Activated naive CD4-positive, alpha-beta T cell treated with anti-CD3 and anti-CD28 coated beads for 36 hours (primary cell): ENCODE data around the gene CHKA. TPM values are rescaled to one million over a fixed set of nuclear protein-coding genes. Genes with fewer than 3 reads are reported as not detected.
"Not testable (repeated sequence)": the region's sequence is repeated elsewhere in the genome, so short reads cannot be mapped to it uniquely, and the experiment has no call there.

Source experiments
- CTCF ChIA-PET: fragments of 350-600 bp; sonication (Branson Sonifier 250); formaldehyde crosslinking; loops from one replicate; lab custom pipeline; 2021; ENCODE audit warnings: antibody characterized with exemption; lab: Charles Lee
- DNase-seq: peaks from one replicate; pipeline ENCODE4 v3.0.0-alpha.2; 2020
- H3K27ac Mint-ChIP-seq: one replicate; pipeline ENCODE4 v1.8.0; 2021; ENCODE audit warnings: mild to moderate bottlenecking, mixed read lengths
- H3K27me3 Mint-ChIP-seq: one replicate; pipeline ENCODE4 v1.8.0; 2021; ENCODE audit warnings: low read depth, mixed read lengths
- H3K36me3 Mint-ChIP-seq: one replicate; pipeline ENCODE4 v1.8.0; 2021; ENCODE audit warnings: low read depth, mixed read lengths
- H3K4me1 Mint-ChIP-seq: one replicate; pipeline ENCODE4 v1.8.0; 2021; ENCODE audit warnings: low read depth, mixed read lengths
- H3K4me3 Mint-ChIP-seq: one replicate; pipeline ENCODE4 v1.8.0; 2021; ENCODE audit warnings: mild to moderate bottlenecking, moderate library complexity, mixed read lengths
- H3K9me3 Mint-ChIP-seq: one replicate; pipeline ENCODE4 v1.8.0; 2021; ENCODE audit warnings: mixed read lengths
- intact Hi-C: fragments of 100-400 bp; cut with micrococcal nuclease; formaldehyde crosslinking; loops from one replicate; pipeline ENCODE4 v1.15.1; 2023
- total RNA-seq, 2 experiments: library from RNA; stranded (reverse); gene quantifications; one replicate each; pipeline ENCODE4 v1.2.3, GENCODE V29; 2021

CHKA gene
- total RNA-seq, 2 experiments from 2014 or later: 6.8 to 7.1 TPM

DNA sequence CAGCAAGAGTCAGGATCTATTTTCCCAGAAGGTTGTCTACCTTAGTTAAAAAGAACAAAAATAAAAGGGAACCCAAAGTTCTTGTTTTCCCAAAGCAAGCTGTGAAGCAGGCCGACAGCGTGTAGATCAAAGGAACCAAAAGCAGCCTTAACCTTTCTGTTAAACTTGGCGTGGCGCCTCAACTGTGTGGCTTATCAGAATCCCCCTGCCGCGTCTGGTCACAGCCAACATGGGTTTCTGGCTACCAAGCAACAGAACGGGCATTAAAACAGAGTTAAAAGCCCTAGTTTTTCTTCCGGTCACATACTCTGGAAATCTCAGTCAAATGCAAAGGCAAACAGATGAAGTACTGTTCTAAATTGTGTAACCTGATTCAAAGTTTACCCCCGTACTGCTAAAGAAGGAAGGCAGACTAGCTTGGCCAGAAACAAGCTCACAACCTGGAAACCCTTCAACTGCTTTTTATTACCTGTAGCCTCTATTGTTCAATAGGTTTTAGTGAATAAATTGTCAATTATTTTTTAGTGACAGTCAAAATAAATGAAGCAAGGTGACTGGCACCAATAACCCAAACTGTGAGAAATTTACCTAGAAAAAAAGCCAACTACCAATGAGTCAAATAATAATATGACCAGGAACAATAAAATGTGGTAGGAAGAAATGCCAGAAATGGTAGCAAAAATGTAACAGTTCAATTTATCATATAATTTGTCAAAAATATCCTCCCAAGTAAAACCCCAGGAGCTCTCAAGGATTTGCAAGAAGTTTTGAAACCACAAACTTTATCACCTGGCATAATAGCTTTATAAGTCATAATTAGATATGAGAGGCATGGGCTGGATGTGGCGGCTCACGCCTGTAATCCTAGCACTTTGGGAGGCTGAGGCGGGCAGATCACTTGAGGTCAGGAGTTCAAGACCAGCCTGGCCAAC, 21.4 kb downstream of the CHKA start:
- Mint-ChIP-seq H3K4me3 (peak overlapping the region; percentile 52), H3K9me3 (no peaks in the 10 kb centered on the region), H3K4me1 (peaks cover 17% of the 10 kb centered on the region), H3K36me3 (peaks cover 2% of the 10 kb centered on the region), H3K27ac (no peak overlapping the region), H3K27me3 (no peaks in the 10 kb centered on the region)
- CTCF ChIA-PET: interaction anchor here (0.7 kb wide), 1 partner anchor 58 kb away, joined by 3 read pairs; no protein-coding TSS in a partner anchor
- intact Hi-C loops: loop anchor here (1.0 kb wide), 1 partner anchor 43 kb away; no protein-coding TSS in a partner anchor
- peak; percentile 74 for DNase-seq

DNA sequence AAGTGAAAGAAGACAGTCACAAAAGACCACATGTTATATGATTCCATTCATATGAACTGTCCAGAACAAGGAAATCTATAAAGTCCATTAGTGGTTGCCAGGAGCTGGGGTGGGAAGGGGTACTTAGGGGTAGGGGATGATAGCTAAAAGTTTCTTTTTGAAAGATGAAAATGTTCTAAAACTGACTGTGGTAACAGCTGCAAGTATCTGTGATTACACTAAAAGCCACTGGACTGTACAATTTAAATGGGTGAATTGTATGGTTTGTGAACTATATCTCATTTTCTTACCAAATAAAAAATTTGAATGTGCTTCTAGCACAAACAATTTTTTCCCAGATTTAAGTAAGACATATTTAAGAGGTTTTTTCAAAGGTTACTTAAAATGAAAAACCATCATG, 22.1 kb downstream of the CHKA start:
- H3K36me3 Mint-ChIP-seq: peaks cover 3% of the 10 kb centered on the region
- no peaks in the 10 kb centered on the region for H3K9me3 Mint-ChIP-seq
- CTCF ChIA-PET: no interaction called here
- no peak overlapping the region for H3K4me3 Mint-ChIP-seq
- H3K27me3 Mint-ChIP-seq: no peaks in the 10 kb centered on the region
- no peak for DNase-seq
- intact Hi-C loops: no loop called here
- H3K4me1 Mint-ChIP-seq: peaks cover 17% of the 10 kb centered on the region
- no peak overlapping the region for H3K27ac Mint-ChIP-seq

DNA sequence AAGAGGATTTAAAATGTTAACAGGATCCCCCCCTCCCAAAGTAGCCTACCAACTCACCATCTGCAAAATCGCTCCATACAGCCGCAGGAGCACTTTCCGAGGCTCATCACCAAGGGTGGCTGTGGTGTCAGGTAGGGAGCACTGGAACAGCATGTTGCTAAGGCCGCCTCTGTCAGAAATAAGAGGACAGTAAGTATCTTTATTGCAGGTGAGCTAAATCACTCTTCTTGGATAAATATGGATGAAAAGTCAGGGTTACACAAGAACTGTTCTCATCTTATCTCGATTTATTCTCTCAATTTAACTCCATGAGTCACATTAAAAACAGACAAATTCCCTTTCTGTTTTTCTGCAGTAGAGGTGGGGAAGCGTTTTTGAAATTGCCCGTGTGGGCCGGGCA, 24.2 kb downstream of the CHKA start:
- H3K4me1 Mint-ChIP-seq: peaks cover 17% of the 10 kb centered on the region
- no peak overlapping the region for H3K27ac Mint-ChIP-seq
- peaks cover 1% of the 10 kb centered on the region for H3K36me3 Mint-ChIP-seq
- H3K27me3 Mint-ChIP-seq: no peaks in the 10 kb centered on the region
- no peak overlapping the region for H3K4me3 Mint-ChIP-seq
- no peak for DNase-seq
- no peaks in the 10 kb centered on the region for H3K9me3 Mint-ChIP-seq
- CTCF ChIA-PET: no interaction called here
- intact Hi-C loops: no loop called here

DNA sequence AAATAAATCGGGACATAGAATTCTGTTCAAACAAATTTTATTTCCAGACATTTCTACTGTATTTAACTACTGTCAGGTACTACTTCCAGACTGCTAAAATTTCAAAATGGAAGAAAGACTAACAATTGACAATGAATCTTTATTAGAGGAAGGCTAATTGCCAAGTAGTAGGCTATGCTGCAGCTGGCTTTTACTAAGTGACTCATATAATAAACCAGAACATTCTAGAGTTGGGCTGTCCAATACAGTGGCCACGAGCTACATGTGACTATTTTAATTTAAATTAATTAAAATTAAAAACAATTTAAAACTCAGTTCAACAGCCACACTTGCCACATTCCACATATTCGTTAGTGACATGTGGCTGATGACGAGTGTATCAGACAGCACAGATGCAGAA, 27.6 kb downstream of the CHKA start:
- no peaks in the 10 kb centered on the region for H3K4me1 Mint-ChIP-seq
- no peak overlapping the region for H3K27ac Mint-ChIP-seq
- DNase-seq: no peak
- H3K9me3 Mint-ChIP-seq: no peaks in the 10 kb centered on the region
- no peak overlapping the region for H3K4me3 Mint-ChIP-seq
- CTCF ChIA-PET: no interaction called here
- H3K27me3 Mint-ChIP-seq: no peaks in the 10 kb centered on the region
- intact Hi-C loops: no loop called here
- H3K36me3 Mint-ChIP-seq: peaks cover 1% of the 10 kb centered on the region

DNA sequence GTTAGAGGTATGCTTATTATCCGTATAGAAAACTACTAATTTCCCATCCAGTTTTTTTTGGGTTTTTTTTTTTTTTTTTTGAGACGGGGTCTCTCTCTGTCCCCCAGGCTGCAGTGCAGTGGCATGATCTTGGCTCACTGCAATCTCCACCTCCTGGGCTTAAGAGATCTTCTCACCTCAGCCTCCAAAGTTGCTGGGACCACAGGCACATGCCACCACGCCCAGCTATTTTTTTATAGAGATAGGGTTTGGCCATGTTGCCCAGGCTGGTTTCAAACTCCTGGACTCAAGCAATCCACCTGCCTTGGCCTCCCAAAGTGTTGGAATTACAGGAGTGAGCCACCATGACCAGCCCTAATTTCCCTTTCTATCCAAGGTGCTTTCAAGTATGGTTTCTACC, 28.2 kb downstream of the CHKA start:
- H3K4me1 Mint-ChIP-seq, H3K27me3 Mint-ChIP-seq, H3K27ac Mint-ChIP-seq, H3K9me3 Mint-ChIP-seq, H3K36me3 Mint-ChIP-seq, DNase-seq, intact Hi-C loops, CTCF ChIA-PET, H3K4me3 Mint-ChIP-seq: not testable (repeated sequence)

DNA sequence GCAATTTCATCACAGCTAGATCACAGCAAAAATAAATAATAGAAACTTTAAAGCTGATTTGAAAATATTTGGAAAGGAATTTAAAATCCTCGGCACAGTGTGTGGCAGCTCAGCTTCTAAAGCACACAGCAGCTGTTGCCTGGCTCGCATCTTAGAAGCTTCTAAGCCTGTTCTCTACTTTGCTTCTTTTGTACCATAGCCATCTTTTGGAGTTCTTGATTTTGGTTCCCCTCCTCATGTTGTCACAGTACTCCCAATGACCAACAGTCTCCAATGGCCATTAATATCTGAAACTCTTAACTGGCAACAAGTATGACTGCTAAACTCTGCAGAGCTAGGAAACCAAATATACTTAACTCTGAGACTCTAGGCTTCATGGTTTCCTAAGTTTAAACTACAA, 28.8 kb downstream of the CHKA start:
- no peaks in the 10 kb centered on the region for H3K27me3 Mint-ChIP-seq
- H3K36me3 Mint-ChIP-seq: peaks cover 1% of the 10 kb centered on the region
- no peaks in the 10 kb centered on the region for H3K9me3 Mint-ChIP-seq
- DNase-seq: no peak
- intact Hi-C loops: no loop called here
- no peak overlapping the region for H3K27ac Mint-ChIP-seq
- no peaks in the 10 kb centered on the region for H3K4me1 Mint-ChIP-seq
- CTCF ChIA-PET: no interaction called here
- H3K4me3 Mint-ChIP-seq: no peak overlapping the region

DNA sequence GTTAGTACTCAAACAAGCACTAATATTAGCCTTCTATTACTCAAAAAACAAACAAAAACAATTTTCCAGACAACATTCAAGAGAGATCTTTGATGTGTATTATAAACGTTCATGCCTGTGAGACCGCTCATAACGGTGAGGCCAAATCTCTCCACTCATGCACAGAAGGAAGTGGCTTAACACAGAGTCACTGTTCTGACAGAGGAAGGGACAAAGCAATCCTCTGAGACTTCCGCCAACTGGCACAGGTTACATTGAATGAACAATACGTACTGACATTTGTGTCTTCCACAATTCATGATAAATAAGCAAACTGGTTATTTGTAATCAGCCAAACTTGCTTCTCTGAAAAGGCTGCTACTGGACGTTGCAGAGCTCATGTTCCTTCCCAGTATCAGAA, 30.5 kb downstream of the CHKA start:
- Mint-ChIP-seq H3K9me3 (no peaks in the 10 kb centered on the region), H3K4me3 (no peak overlapping the region), H3K4me1 (no peaks in the 10 kb centered on the region), H3K27me3 (no peaks in the 10 kb centered on the region), H3K27ac (no peak overlapping the region), H3K36me3 (peaks cover 1% of the 10 kb centered on the region)
- CTCF ChIA-PET: no interaction called here
- intact Hi-C loops: no loop called here
- no peak for DNase-seq

DNA sequence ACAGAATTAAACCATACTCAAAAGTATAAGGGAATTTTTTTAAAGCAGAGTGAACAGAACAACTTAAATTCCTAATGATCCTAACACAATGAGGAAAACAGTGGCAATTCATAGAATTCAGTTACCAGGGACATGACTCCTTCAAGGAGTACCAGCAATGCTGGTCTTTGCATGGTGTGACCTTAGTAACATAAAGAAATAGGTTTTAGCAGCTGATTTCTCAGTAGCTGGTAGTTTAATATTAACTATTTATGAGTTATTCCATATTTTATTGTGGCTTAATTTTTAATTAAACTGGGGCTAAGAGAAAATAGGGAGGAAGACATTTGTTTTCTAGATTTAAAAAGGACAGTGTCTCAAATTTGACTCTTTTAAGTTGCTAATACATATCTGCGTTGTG, 30.9 kb downstream of the CHKA start:
- Mint-ChIP-seq H3K27me3 (no peaks in the 10 kb centered on the region), H3K36me3 (peaks cover 1% of the 10 kb centered on the region), H3K27ac (no peak overlapping the region), H3K9me3 (no peaks in the 10 kb centered on the region), H3K4me1 (no peaks in the 10 kb centered on the region), H3K4me3 (no peak overlapping the region)
- no peak for DNase-seq
- CTCF ChIA-PET: interaction anchor here (1.5 kb wide), 1 partner anchor 27 kb away, joined by 3 read pairs; no protein-coding TSS in a partner anchor
- intact Hi-C loops: no loop called here

DNA sequence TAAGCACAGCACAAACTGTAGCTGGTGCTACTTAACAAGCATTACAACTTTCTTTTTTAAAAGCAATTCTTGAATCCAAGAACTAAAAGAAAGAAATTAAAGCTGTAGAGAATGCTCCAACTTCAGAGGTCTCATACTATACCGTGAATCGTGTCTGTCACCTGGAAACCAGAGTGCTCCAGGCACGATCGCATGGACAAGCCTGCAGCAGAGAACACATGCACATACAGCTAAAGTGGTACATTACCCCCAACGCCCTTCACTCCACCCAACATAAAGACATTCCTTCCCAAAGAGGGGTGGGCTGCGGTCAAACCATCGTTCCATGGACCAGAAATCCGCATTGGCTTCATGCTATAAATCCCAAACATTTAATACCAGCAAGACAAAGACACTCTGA, 31.5 kb downstream of the CHKA start:
- Mint-ChIP-seq H3K36me3 (peaks cover 1% of the 10 kb centered on the region), H3K27me3 (no peaks in the 10 kb centered on the region), H3K27ac (no peak overlapping the region), H3K4me1 (no peaks in the 10 kb centered on the region), H3K9me3 (no peaks in the 10 kb centered on the region), H3K4me3 (no peak overlapping the region)
- CTCF ChIA-PET: interaction anchor here (1.5 kb wide), 1 partner anchor 28 kb away, joined by 3 read pairs; no protein-coding TSS in a partner anchor
- DNase-seq: no peak
- intact Hi-C loops: no loop called here

DNA sequence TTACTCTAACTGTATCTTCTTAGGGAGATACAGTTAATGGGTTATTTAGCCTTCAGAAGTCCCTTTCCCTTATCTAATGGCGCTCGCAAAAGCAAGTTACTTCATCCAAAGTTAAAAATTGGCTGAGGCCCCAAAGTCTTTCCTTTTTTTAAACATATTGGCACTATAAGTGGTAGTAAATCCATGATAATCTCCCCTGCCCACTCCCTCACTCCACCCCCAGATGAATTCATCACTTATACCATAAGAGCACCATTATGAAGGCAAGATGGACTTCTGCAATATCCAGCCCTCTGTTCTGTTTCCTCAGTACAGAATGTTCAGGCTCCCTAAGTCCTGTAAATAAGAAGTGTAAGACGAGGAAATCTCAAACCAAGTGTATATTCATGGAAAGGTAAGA, 37.7 kb downstream of the CHKA start:
- no peaks in the 10 kb centered on the region for H3K36me3 Mint-ChIP-seq
- H3K4me3 Mint-ChIP-seq: no peak overlapping the region
- no peak overlapping the region for H3K27ac Mint-ChIP-seq
- H3K4me1 Mint-ChIP-seq: no peaks in the 10 kb centered on the region
- no peaks in the 10 kb centered on the region for H3K27me3 Mint-ChIP-seq
- H3K9me3 Mint-ChIP-seq: no peaks in the 10 kb centered on the region
- CTCF ChIA-PET: no interaction called here
- intact Hi-C loops: no loop called here
- no peak for DNase-seq

DNA sequence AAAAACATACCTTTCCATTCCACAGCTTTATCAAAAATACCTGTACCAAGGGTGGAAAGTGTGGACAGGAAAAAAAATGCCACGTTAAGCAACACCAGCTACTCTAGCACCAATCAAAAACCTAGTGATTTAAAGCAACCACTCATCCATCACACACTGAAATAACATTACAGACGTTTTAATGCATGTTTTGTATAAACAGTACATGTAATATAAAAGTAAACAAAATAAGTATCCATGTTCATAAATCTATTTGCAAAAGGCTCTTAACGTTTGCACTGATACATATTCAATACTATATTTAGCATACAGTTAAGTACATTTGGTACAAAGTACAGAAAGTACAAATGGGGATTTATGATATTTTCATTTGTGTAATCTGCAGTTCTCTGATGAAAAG, 38.7 kb downstream of the CHKA start:
- intact Hi-C loops: no loop called here
- Mint-ChIP-seq H3K27ac (no peak overlapping the region), H3K4me3 (no peak overlapping the region), H3K27me3 (no peaks in the 10 kb centered on the region), H3K9me3 (no peaks in the 10 kb centered on the region), H3K4me1 (no peaks in the 10 kb centered on the region), H3K36me3 (no peaks in the 10 kb centered on the region)
- DNase-seq: no peak
- CTCF ChIA-PET: interaction anchor here (0.6 kb wide), 1 partner anchor 76 kb away, joined by 3 read pairs; no protein-coding TSS in a partner anchor

DNA sequence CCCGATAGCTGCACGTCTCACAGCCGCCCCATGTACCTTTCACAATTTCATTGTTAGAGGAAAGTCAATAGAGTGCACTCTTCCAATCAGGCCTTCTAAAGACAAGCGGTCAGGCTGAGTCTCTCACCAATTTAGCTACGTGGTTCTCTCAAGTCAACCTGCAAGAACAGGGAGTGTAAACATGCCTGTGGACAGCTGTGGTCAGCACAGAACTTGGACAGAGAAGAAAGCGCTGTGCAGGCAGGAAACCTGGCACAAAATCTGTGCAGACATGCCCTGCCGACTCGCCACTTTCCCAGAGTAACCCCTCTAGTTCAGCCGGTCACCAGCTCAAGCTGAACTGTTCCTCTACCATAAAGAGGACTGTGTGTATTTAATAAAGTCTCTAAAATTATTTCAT, 39.5 kb downstream of the CHKA start:
- H3K4me1 Mint-ChIP-seq: no peaks in the 10 kb centered on the region
- CTCF ChIA-PET: interaction anchor here (0.6 kb wide), 1 partner anchor 120 kb away, joined by 3 read pairs; no protein-coding TSS in a partner anchor
- no peak overlapping the region for H3K27ac Mint-ChIP-seq
- H3K4me3 Mint-ChIP-seq: no peak overlapping the region
- H3K36me3 Mint-ChIP-seq: no peaks in the 10 kb centered on the region
- no peak for DNase-seq
- no peaks in the 10 kb centered on the region for H3K9me3 Mint-ChIP-seq
- no peaks in the 10 kb centered on the region for H3K27me3 Mint-ChIP-seq
- intact Hi-C loops: no loop called here

DNA sequence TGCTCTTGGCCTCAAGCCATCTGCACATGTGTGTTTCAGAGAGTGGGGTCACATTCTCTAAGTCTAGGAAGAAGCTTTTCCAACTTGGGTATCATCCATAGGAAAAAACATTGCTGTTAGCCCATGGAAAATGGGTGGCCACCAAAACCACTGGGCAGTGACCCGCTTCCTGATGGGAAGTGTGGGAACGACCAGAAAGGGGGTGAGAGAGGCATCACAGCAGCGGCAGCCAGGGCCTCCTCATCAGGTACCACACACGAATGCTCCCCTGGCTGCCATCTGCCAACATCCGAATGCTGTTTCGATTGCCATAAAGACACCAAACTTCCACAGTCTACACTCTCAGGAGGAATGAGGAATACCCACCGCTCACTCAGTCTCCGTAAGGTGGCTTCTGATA, 40.3 kb downstream of the CHKA start:
- no peaks in the 10 kb centered on the region for H3K4me1 Mint-ChIP-seq
- DNase-seq: no peak
- CTCF ChIA-PET: no interaction called here
- H3K9me3 Mint-ChIP-seq: no peaks in the 10 kb centered on the region
- H3K27ac Mint-ChIP-seq: no peak overlapping the region
- H3K27me3 Mint-ChIP-seq: no peaks in the 10 kb centered on the region
- H3K36me3 Mint-ChIP-seq: no peaks in the 10 kb centered on the region
- no peak overlapping the region for H3K4me3 Mint-ChIP-seq
- intact Hi-C loops: no loop called here
